Stimulated activated CD4-positive, alpha-beta T cell treated with anti-CD3 and anti-CD28 coated beads, Interleukin-12 subunit alpha, Interleukin-12 subunit beta, amount 100 ng/mL, for 24 hours (primary cell): ENCODE measurements around the gene NACC2.

ENCODE experiments used
- DNase-seq, 2 experiments: peaks; one replicate each; pipeline ENCODE4 v3.0.0-alpha.2; 2020; ENCODE audit warnings: low read depth in 2 of 2

The NACC2 gene

GRCh38 chr9:136056546-136057235 is 38.4 kb downstream of the NACC2 start:
- DNase-seq: no peak

- no peak for DNase-seq
These were observed 39.2 kb downstream of the NACC2 start for GRCh38 chr9:136055715-136056545.

- no peak for DNase-seq
These were observed 40.0 kb downstream of the NACC2 start for GRCh38 chr9:136054798-136055714.

GRCh38 chr9:136054146-136054545 is 40.9 kb downstream of the NACC2 start:
- no peak for DNase-seq

GRCh38 chr9:136053757-136054142 is 41.3 kb downstream of the NACC2 start:
- DNase-seq: no peak

- DNase-seq: no peak
These were observed 41.9 kb downstream of the NACC2 start for GRCh38 chr9:136052991-136053756.

- no peak for DNase-seq
These were observed 42.6 kb downstream of the NACC2 start for GRCh38 chr9:136052472-136052880.

GRCh38 chr9:136051837-136052471 is 43.1 kb downstream of the NACC2 start:
- DNase-seq: peak in 1 of 2 experiments; percentile 14

- DNase-seq: no peak
These were observed 43.6 kb downstream of the NACC2 start for GRCh38 chr9:136051453-136051836.

GRCh38 chr9:136050701-136051452 is 44.2 kb downstream of the NACC2 start:
- no peak for DNase-seq

- no peak for DNase-seq
These were observed 44.8 kb downstream of the NACC2 start for GRCh38 chr9:136050266-136050700.

- no peak for DNase-seq
These were observed 45.4 kb downstream of the NACC2 start for GRCh38 chr9:136049491-136050265.

GRCh38 chr9:136048560-136049411 is 46.3 kb downstream of the NACC2 start:
- no peak for DNase-seq

- no peak for DNase-seq
These were observed 47.1 kb downstream of the NACC2 start for GRCh38 chr9:136047775-136048559.

GRCh38 chr9:136047076-136047774 is 47.9 kb downstream of the NACC2 start:
- DNase-seq: no peak

GRCh38 chr9:136046554-136046920 is 48.6 kb downstream of the NACC2 start:
- DNase-seq: no peak
